Type B pancreatic cell (in vitro differentiated cells): ENCODE results near the gene HAPSTR1. TPM values are rescaled to one million over a fixed set of nuclear protein-coding genes. Genes with fewer than 3 reads are reported as not detected.
A peak's percentile ranks its signal among the peaks of the same experiment; 100 is the strongest.

ENCODE experiments used
- DNase-seq: peaks from one replicate; pipeline ENCODE4 v3.0.0; 2021; ENCODE audit warnings: mixed read lengths; ENCODE audit not compliant: unreplicated experiment; ENCODE audit errors: extremely low spot score
- H3K27ac Mint-ChIP-seq: 2 replicates; pipeline ENCODE4 v1.8.0; 2021; ENCODE audit warnings: mild to moderate bottlenecking, mixed read lengths
- H3K27me3 Mint-ChIP-seq: 2 replicates; pipeline ENCODE4 v1.8.0; 2021; ENCODE audit warnings: mixed read lengths
- H3K36me3 Mint-ChIP-seq: 2 replicates; pipeline ENCODE4 v1.8.0; 2021; ENCODE audit warnings: mixed read lengths
- H3K4me1 Mint-ChIP-seq: one replicate; pipeline ENCODE4 v1.8.0; 2021; ENCODE audit warnings: mixed read lengths; ENCODE audit not compliant: unreplicated experiment
- H3K4me3 Mint-ChIP-seq: 2 replicates; pipeline ENCODE4 v1.8.0; 2021; ENCODE audit warnings: mild to moderate bottlenecking, mixed read lengths
- H3K9me3 Mint-ChIP-seq: 2 replicates; pipeline ENCODE4 v1.8.0; 2021; ENCODE audit warnings: mixed read lengths
- CTCF ChIP-seq: fragments of 200-600 bp; sonication (generic); conservative IDR thresholded peaks from 2 replicates; pipeline ENCODE4 v1.5.0; 2021; ENCODE audit warnings: antibody characterized with exemption, mild to moderate bottlenecking
- total RNA-seq: library from RNA; stranded (reverse); gene quantifications from 2 replicates; pipeline ENCODE4 v1.2.1, GENCODE V29; 2021; ENCODE audit warnings: low replicate concordance

HAPSTR1 gene
- total RNA-seq, 1 donor from 2014 or later, result 66.2 TPM

- Mint-ChIP-seq H3K27ac (peak overlapping the region; percentile 99), H3K4me3 (peak overlapping the region; percentile 99), H3K36me3 (peaks cover 37% of the 10 kb centered on the region), H3K27me3 (peaks cover 6% of the 10 kb centered on the region), H3K4me1 (peaks cover 37% of the 10 kb centered on the region), H3K9me3 (no peaks in the 10 kb centered on the region)
- no peak for DNase-seq
- no peak for TF ChIP-seq CTCF
Measured at GRCh38 chr16:9094011-9094846, 2.8 kb downstream of the HAPSTR1 start.

- Mint-ChIP-seq H3K4me3 (peak overlapping the region; percentile 63), H3K27me3 (no peaks in the 10 kb centered on the region), H3K27ac (no peak overlapping the region), H3K9me3 (no peaks in the 10 kb centered on the region), H3K36me3 (peaks cover 45% of the 10 kb centered on the region), H3K4me1 (peaks cover 47% of the 10 kb centered on the region)
- DNase-seq, result no peak
- no peak for TF ChIP-seq CTCF
Measured at GRCh38 chr16:9095171-9095570, 3.7 kb downstream of the HAPSTR1 start.

- Mint-ChIP-seq H3K27ac (peak overlapping the region; percentile 79), H3K36me3 (peaks cover 47% of the 10 kb centered on the region), H3K9me3 (no peaks in the 10 kb centered on the region), H3K4me3 (peak overlapping the region; percentile 80), H3K4me1 (peaks cover 47% of the 10 kb centered on the region), H3K27me3 (no peaks in the 10 kb centered on the region)
- DNase-seq, result no peak
- TF ChIP-seq CTCF, result no peak
Measured at GRCh38 chr16:9095656-9096397, 4.4 kb downstream of the HAPSTR1 start.

GRCh38 chr16:9096416-9096952 lies 5.0 kb downstream of the HAPSTR1 start:
- peak overlapping the region; percentile 79 for H3K27ac Mint-ChIP-seq
- H3K4me3 Mint-ChIP-seq, result peak overlapping the region; percentile 80
- no peak for DNase-seq
- no peaks in the 10 kb centered on the region for H3K9me3 Mint-ChIP-seq
- no peaks in the 10 kb centered on the region for H3K27me3 Mint-ChIP-seq
- peaks cover 47% of the 10 kb centered on the region for H3K4me1 Mint-ChIP-seq
- peaks cover 48% of the 10 kb centered on the region for H3K36me3 Mint-ChIP-seq
- TF ChIP-seq CTCF, result no peak

- H3K27me3 Mint-ChIP-seq, result no peaks in the 10 kb centered on the region
- H3K27ac Mint-ChIP-seq, result peak overlapping the region; percentile 82
- H3K9me3 Mint-ChIP-seq, result no peaks in the 10 kb centered on the region
- TF ChIP-seq CTCF, result no peak
- H3K36me3 Mint-ChIP-seq, result peaks cover 57% of the 10 kb centered on the region
- peaks cover 53% of the 10 kb centered on the region for H3K4me1 Mint-ChIP-seq
- H3K4me3 Mint-ChIP-seq, result peak overlapping the region; percentile 44
- no peak for DNase-seq
Measured at GRCh38 chr16:9097266-9098219, 6.1 kb downstream of the HAPSTR1 start.
